Brain pericyte (primary cell): Measurements from ENCODE around the gene MYOM1.

Experiments used
- DNase-seq: peaks from one replicate; pipeline ENCODE4 v3.0.0-alpha.2; 2012; ENCODE audit warnings: low read depth, low spot score

Gene MYOM1

GRCh38 chr18:3118195-3119010 lies 101.4 kb downstream of the MYOM1 start:
- no peak for DNase-seq

- DNase-seq = no peak
Measured at GRCh38 chr18:3117493-3118192, 102.1 kb downstream of the MYOM1 start.

- no peak for DNase-seq
Measured at GRCh38 chr18:3115447-3116030, 104.2 kb downstream of the MYOM1 start.

DNA sequence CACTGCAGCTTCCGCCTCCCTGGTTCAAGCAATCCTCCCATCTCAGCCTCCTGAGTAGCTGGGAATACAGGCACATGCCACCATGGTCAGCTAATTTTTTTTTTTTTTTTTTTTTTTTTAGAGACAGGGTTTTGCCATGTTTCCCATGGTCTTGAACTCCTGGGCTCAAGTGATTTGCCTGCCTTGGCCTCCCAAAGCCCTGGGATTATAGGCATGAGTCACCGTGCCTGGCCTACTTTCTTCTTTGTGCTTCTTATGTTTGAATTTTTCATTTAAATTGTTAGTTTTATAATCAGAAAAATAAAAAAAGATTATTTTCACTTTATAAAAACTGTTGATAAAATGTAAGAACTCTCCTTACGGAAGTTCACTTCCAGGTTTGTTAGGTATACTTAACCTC lies 105.3 kb downstream of the MYOM1 start:
- DNase-seq = no peak

DNA sequence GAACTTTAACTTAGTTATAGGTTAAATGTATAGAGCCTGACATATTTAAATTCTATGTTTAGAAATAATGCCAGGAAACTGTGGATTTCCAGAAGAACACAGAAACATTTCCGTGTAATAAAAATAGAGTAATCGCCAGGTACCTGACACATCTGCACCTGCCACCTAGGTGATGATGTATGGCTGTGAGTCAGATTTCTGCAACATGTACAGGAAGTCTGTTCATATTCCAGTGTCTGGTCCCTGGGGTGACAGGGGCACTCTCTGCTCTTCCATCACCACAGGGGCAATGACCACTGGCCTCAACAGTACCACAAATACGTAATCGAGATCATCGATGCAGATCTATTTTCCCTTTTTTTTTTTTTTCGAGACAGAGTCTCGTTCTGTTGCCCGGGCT lies 105.7 kb downstream of the MYOM1 start:
- DNase-seq = no peak

- no peak for DNase-seq
Measured at GRCh38 chr18:3111523-3112240, 108.1 kb downstream of the MYOM1 start.

DNA sequence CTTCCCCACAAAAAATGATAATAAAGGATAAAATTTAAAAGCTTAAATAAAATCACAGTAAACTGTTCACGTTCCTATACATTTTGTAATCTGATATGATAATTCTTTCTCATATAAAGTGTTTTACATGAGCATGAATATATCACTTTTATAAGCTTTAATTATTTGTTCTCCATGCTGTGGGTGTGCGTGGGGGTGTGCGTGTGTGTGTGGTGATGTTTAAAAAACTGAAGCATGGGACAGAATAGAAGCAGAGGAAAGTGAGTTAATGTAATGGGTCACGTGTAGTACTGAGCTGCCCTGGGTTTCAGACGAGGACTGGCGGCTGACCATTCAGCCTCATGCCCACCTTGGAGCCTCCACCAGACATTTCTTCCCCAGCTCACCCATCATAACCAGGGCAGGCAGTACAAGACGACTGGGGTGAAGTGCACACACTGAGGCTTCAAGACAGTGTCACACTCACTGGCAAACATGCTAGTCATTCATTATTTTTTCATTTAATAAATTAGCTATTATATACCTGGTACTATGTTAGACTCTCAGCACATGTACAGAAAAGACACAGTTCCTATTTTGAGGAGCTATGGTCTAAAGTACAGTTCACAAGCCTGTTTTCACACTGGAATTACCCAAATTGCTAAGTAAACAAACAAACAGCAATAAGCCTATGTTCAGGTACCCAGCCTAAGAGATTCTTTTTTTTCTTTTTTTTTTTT lies 109.6 kb downstream of the MYOM1 start:
- no peak for DNase-seq

DNA sequence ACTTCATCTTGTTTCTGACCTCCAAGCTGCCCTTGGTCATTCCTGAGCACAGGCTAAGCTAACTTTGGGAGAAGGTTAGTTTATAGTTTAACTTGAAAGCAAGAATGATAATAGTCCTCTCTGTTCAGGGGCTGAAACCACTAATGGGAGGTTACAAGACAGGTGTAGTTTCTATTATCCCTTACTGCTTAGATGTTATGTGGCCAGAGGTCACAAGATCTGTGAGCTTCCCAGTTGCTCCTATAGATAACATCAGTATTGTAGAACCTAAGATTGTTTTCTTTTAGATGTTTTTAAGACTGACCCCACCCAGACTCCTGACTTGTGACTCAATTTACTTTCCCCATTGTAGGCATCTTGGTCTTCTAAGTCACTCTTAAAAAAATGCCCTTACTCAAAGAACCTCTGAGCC lies 112.0 kb downstream of the MYOM1 start:
- no peak for DNase-seq

- DNase-seq = no peak
Measured at GRCh38 chr18:3104190-3105054, 115.3 kb downstream of the MYOM1 start.

DNA sequence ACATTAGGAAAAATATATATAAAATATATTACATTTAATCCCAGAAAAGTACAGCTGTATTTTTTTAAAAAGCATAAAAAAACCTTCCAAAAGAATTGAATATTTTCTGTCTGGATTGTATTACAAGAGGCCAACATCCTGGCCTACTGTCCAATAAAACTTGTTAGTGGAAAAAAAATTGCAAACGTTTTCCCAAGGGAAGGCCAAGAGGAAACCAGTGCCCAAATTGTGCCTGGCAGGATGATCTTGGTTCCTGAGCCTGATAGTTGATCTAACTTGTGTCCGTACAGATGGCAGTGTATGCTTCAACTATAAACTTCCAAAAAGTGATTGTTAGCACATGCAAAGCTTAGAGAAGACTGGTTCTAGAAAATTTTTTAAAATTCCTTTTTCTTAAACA lies 116.2 kb downstream of the MYOM1 start:
- no peak for DNase-seq

DNA sequence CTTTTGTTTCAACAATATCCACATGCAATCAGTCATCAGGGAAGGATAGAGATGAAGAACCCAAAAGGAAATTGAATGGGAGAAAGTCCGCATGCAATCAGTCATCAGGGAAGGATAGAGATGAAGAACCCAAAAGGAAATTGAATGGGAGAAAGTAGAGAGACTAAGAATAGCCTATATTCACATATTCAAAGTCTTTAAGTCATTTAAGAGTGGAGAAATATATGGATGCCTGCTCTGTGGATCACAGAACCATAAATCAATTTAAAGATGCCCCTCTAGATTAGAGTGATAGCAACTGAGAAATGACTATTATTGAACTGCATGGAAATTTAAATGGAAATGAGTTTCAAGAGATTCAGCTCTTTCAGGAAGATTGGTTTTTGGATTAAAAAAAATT lies 116.8 kb downstream of the MYOM1 start:
- DNase-seq = no peak

DNA sequence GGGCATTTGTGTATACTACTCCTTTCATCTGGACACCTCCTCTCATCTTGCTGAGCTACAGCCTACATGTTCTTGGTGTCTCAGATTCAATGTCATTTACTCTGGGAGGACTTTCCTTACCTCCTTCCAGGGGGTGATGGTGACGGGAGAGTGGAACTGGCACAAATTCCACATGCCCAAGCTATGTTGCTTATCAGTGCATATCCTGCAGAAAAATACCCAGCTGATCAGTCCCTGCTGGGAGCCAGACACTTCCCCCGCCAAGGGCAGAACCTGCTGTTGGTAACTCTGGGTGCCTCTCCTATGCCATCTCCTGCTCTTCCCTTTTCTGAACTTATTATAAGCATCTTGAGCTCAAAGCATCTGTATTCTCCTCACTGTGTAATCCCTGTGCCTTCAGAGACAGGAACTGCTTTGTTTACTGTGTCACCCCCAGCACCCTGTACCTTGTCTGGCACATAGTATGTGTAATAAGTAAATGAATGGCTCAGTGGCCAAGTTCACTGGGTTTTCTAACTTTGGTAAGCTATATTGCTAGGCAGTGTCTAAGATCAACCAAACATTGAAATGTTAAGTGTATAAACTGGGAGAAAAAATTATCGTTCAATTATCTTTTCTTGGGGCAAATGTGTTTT lies 119.2 kb downstream of the MYOM1 start:
- no peak for DNase-seq

GRCh38 chr18:3099327-3099726 lies 120.4 kb downstream of the MYOM1 start:
- DNase-seq = no peak

- no peak for DNase-seq
Measured at GRCh38 chr18:3097082-3097481, 122.7 kb downstream of the MYOM1 start.

DNA sequence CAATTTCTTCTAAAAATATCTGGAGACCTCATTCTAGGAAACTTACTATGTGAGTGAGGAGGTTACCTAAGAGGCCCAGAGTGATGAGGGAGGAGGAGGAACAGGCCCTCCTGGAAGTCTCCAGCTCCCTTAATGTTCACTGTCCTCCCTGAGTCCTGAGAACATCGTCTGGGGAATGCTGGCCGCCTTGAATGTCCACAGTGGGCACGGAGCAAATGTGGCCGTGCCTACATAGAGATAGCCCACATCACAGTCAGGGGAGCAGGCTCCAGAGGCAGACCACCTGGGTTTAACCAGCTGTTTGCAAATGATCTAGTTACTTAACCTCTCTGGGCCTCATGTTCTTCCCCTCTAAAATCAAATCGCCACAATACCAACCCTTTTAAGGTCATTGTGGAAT lies 123.8 kb downstream of the MYOM1 start:
- no peak for DNase-seq

GRCh38 chr18:3094338-3094684 lies 125.5 kb downstream of the MYOM1 start:
- DNase-seq = no peak

GRCh38 chr18:3093624-3094337 lies 126.0 kb downstream of the MYOM1 start:
- no peak for DNase-seq

DNA sequence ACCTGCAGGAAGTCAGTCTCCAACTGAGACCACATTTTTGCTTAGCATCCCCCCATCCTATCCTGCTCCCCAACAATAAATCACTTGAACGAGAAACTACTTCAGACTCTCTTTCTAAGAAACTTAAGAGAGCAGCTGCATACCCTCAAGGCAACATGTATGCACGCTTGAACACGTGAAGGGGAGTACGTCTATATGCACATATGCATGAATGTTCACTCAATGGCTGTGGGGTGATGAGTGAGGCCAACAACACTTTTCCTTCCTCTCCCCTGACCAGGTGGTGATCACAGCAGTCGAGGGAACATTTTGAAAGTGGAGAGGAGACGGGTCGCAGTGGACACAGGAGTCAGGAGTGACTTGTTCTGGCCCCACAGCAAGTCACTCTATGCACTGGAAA lies 127.0 kb downstream of the MYOM1 start:
- DNase-seq = no peak

- DNase-seq = no peak
Measured at GRCh38 chr18:3089579-3089978, 130.2 kb downstream of the MYOM1 start.

GRCh38 chr18:3088449-3088848 lies 131.3 kb downstream of the MYOM1 start:
- no peak for DNase-seq
